Left ventricle myocardium inferior (tissue), 1 donor: ENCODE measurements around the gene ZNF669. TPM values are rescaled to one million over a fixed set of nuclear protein-coding genes. Genes with fewer than 3 reads are reported as not detected.

ENCODE experiments used
- DNase-seq: peaks from one replicate; pipeline ENCODE4 v3.0.0-alpha.2; 2020
- H3K27ac ChIP-seq: fragments of 200-600 bp; replicated peaks from 2 replicates; pipeline ENCODE4 v1.8.0; 2021
- H3K27me3 ChIP-seq: fragments of 200-600 bp; 2 replicates; pipeline ENCODE4 v1.8.0; 2021; ENCODE audit warnings: low read depth
- H3K36me3 ChIP-seq: fragments of 200-600 bp; 2 replicates; pipeline ENCODE4 v1.8.0; 2021
- H3K4me1 ChIP-seq: fragments of 200-600 bp; 2 replicates; pipeline ENCODE4 v1.8.0; 2021
- H3K4me3 ChIP-seq: fragments of 200-600 bp; 2 replicates; pipeline ENCODE4 v1.8.0; 2021; ENCODE audit warnings: mild to moderate bottlenecking, moderate library complexity
- H3K9me3 ChIP-seq: fragments of 200-600 bp; replicated peaks from 2 replicates; pipeline ENCODE4 v1.8.0; 2021
- CTCF ChIP-seq: fragments of 200-600 bp; IDR thresholded peaks from 2 replicates; pipeline ENCODE4 v1.8.0; 2021; ENCODE audit warnings: antibody characterized with exemption, mild to moderate bottlenecking, borderline replicate concordance
- intact Hi-C: fragments of 100-400 bp; cut with micrococcal nuclease; formaldehyde crosslinking; loops from one replicate; pipeline ENCODE4 v1.11.0; 2022
- total RNA-seq: library from RNA; stranded (reverse); fragmentation: NEBNext Ultra II Directional; extraction: Animal tissue kit (Norgen Biotek cat#: 25700); gene quantifications from one replicate; pipeline ENCODE4 v1.2.1, GENCODE V29; 2021
- donor health status: DM: no; HTN: yes; CAD: no; lungs with severe emphysema.

ZNF669 gene
- total RNA-seq, 1 donor from 2014 or later: 3.2 TPM

GRCh38 chr1:247088967-247089366 lies 15.2 kb downstream of the ZNF669 start:
- H3K27ac ChIP-seq: no peak overlapping the region
- H3K4me1 ChIP-seq: no peaks in the 10 kb centered on the region
- DNase-seq: no peak
- intact Hi-C loops: no loop called here
- H3K27me3 ChIP-seq: no peaks in the 10 kb centered on the region
- H3K9me3 ChIP-seq: peaks cover 7% of the 10 kb centered on the region
- H3K36me3 ChIP-seq: no peaks in the 10 kb centered on the region
- no peak for TF ChIP-seq CTCF
- H3K4me3 ChIP-seq: no peak overlapping the region

GRCh38 chr1:247087256-247087655 lies 16.9 kb downstream of the ZNF669 start:
- Histone ChIP-seq H3K9me3 (no peaks in the 10 kb centered on the region), H3K27ac (no peak overlapping the region), H3K36me3 (no peaks in the 10 kb centered on the region), H3K27me3 (no peaks in the 10 kb centered on the region), H3K4me3 (no peak overlapping the region), H3K4me1 (no peaks in the 10 kb centered on the region)
- no peak for DNase-seq
- TF ChIP-seq CTCF: no peak
- intact Hi-C loops: no loop called here

GRCh38 chr1:247085310-247085709 lies 18.8 kb downstream of the ZNF669 start:
- Histone ChIP-seq H3K4me3 (no peak overlapping the region), H3K36me3 (no peaks in the 10 kb centered on the region), H3K27me3 (no peaks in the 10 kb centered on the region), H3K27ac (no peak overlapping the region), H3K4me1 (no peaks in the 10 kb centered on the region), H3K9me3 (no peaks in the 10 kb centered on the region)
- DNase-seq: no peak
- intact Hi-C loops: no loop called here
- no peak for TF ChIP-seq CTCF

- no peak overlapping the region for H3K27ac ChIP-seq
- no peaks in the 10 kb centered on the region for H3K9me3 ChIP-seq
- no peak for DNase-seq
- no peaks in the 10 kb centered on the region for H3K4me1 ChIP-seq
- no peak for TF ChIP-seq CTCF
- H3K36me3 ChIP-seq: no peaks in the 10 kb centered on the region
- intact Hi-C loops: no loop called here
- H3K4me3 ChIP-seq: no peak overlapping the region
- H3K27me3 ChIP-seq: no peaks in the 10 kb centered on the region
These were observed 19.4 kb downstream of the ZNF669 start for GRCh38 chr1:247084771-247085170.

- no peaks in the 10 kb centered on the region for H3K36me3 ChIP-seq
- no peaks in the 10 kb centered on the region for H3K9me3 ChIP-seq
- no peak for TF ChIP-seq CTCF
- H3K4me1 ChIP-seq: peaks cover 24% of the 10 kb centered on the region
- DNase-seq: no peak
- H3K27ac ChIP-seq: peak overlapping the region; percentile 77
- intact Hi-C loops: no loop called here
- H3K27me3 ChIP-seq: no peaks in the 10 kb centered on the region
- H3K4me3 ChIP-seq: peak overlapping the region; percentile 84
These were observed 24.8 kb downstream of the ZNF669 start for GRCh38 chr1:247079141-247079874.
